OCI-LY7 (cell line): ENCODE measurements around the gene PSMC3. TPM values are rescaled to one million over a fixed set of nuclear protein-coding genes. Genes with fewer than 3 reads are reported as not detected.
A peak's percentile ranks its signal among the peaks of the same experiment; 100 is the strongest.

Source experiments
- BruUV-seq: library from RNA; stranded (reverse); fragments of 400-500 nt; replicated peaks from 2 replicates; lab custom pipeline; 2021; lab: Mats Ljungman, UMichigan
- CTCF ChIA-PET: fragments of 300-600 bp; sonication (Branson Sonifier 250); formaldehyde crosslinking; loops from one replicate; lab custom pipeline; 2022; ENCODE audit warnings: antibody characterized with exemption; ENCODE audit not compliant: unreplicated experiment; lab: Charles Lee
- POLR2A ChIA-PET: fragments of 300-600 bp; sonication (Branson Sonifier 250); formaldehyde crosslinking; loops from one replicate; lab custom pipeline; 2022; ENCODE audit warnings: antibody characterized with exemption; lab: Charles Lee
- DNase-seq: peaks from one replicate; pipeline ENCODE4 v3.0.0-alpha.2; 2015; ENCODE audit warnings: low spot score
- H2AFZ ChIP-seq: fragments of 200-600 bp; sonication (generic), shearing (Covaris generic); 2 replicates; pipeline ENCODE4 v1.6.1; 2014; ENCODE audit warnings: mild to moderate bottlenecking, antibody characterized with exemption, low read length, moderate library complexity
- H3K27ac ChIP-seq: fragments of 200-600 bp; sonication (generic); 2 replicates; pipeline ENCODE4 v1.5.1; 2014; ENCODE audit warnings: mixed run types, low read depth, mild to moderate bottlenecking, moderate library complexity, low read length, inconsistent platforms; ENCODE audit not compliant: poor library complexity, severe bottlenecking
- H3K36me3 ChIP-seq: fragments of 200-600 bp; sonication (generic); 2 replicates; pipeline ENCODE4 v1.6.1; 2014; ENCODE audit warnings: mild to moderate bottlenecking, antibody characterized with exemption, low read length, moderate library complexity, mixed read lengths; ENCODE audit not compliant: insufficient read depth
- H3K4me1 ChIP-seq: fragments of 200-600 bp; sonication (generic); 2 replicates; pipeline ENCODE4 v1.5.1; 2014; ENCODE audit warnings: mild to moderate bottlenecking, low read length; ENCODE audit not compliant: insufficient read depth, poor library complexity, severe bottlenecking
- H3K4me2 ChIP-seq: fragments of 200-600 bp; sonication (generic); 2 replicates; pipeline ENCODE4 v1.6.1; 2014; ENCODE audit warnings: mild to moderate bottlenecking, low read length
- H3K4me3 ChIP-seq: fragments of 200-600 bp; sonication (generic); 2 replicates; pipeline ENCODE4 v1.5.1; 2014; ENCODE audit warnings: mild to moderate bottlenecking, low read depth, low read length; ENCODE audit not compliant: poor library complexity, severe bottlenecking
- H3K79me2 ChIP-seq: fragments of 200-600 bp; sonication (generic); 2 replicates; pipeline ENCODE4 v1.6.1; 2016; ENCODE audit warnings: low read depth, mild to moderate bottlenecking, low read length, moderate library complexity, mixed read lengths; ENCODE audit not compliant: insufficient read depth
- H3K9me2 ChIP-seq: fragments of 200-600 bp; sonication (generic); 2 replicates; pipeline ENCODE4 v1.6.1; 2016; ENCODE audit warnings: mild to moderate bottlenecking, low read length, mixed read lengths; ENCODE audit not compliant: insufficient read depth
- H3K9me3 ChIP-seq: fragments of 200-600 bp; sonication (generic); 2 replicates; pipeline ENCODE4 v1.6.1; 2014; ENCODE audit warnings: mild to moderate bottlenecking, mixed run types, low read length, mixed read lengths
- H4K20me1 ChIP-seq: fragments of 200-600 bp; sonication (generic); 2 replicates; pipeline ENCODE4 v1.6.1; 2014; ENCODE audit warnings: mild to moderate bottlenecking, antibody characterized with exemption, low read length, moderate library complexity, mixed read lengths; ENCODE audit not compliant: insufficient read depth
- CTCF ChIP-seq: fragments of 200-600 bp; sonication (generic); conservative IDR thresholded peaks from 2 replicates; pipeline ENCODE4 v1.5.1; 2014; ENCODE audit warnings: mild to moderate bottlenecking, antibody characterized with exemption, low read length, moderate library complexity, mixed read lengths
- EZH2phosphoT487 ChIP-seq: fragments of 200-600 bp; sonication (generic); IDR thresholded peaks from 2 replicates; pipeline ENCODE4 v1.6.1; 2018; ENCODE audit warnings: low read depth, borderline replicate concordance, mild to moderate bottlenecking, mixed run types, antibody characterized with exemption, low read length, moderate library complexity, mixed read lengths
- intact Hi-C: fragments of 100-400 bp; cut with micrococcal nuclease; formaldehyde crosslinking; loops from one replicate; pipeline ENCODE4 v1.10.0; 2022; ENCODE audit not compliant: unreplicated experiment
- total RNA-seq, 2 experiments: library from RNA; depleted of rRNA in 1 of 2; stranded (reverse); fragments of >200 nt in 1 of 2; shearing (Covaris generic) in 1 of 2; gene quantifications; 2 replicates each; pipeline ENCODE4 v1.2.3, GENCODE V29; 2014 to 2022

PSMC3 gene
- total RNA-seq, 2 experiments from 2014 or later, result 122 to 144 TPM

- H4K20me1 ChIP-seq, result no peaks in the 10 kb centered on the region
- ChIA-PET CTCF (interaction anchor here (1.2 to 1.6 kb wide), 4 partner anchors 29 to 37 kb away, joined by 4 to 9 read pairs (median 6); no protein-coding TSS in a partner anchor), POLR2A (interaction anchor here (1.0 to 3.1 kb wide), 4 partner anchors 18 to 35 kb away, joined by 4 to 20 read pairs (median 11); no protein-coding TSS in a partner anchor)
- BruUV-seq, result no TSS peak
- peak overlapping the region; percentile 45 for H3K27ac ChIP-seq
- DNase-seq, result no peak
- intact Hi-C loops, result loop anchor here (1.0 to 10.0 kb wide), 4 partner anchors 34 to 102 kb away; partner anchors contain the start of genes MADD and SLC39A13
- peaks cover 46% of the 10 kb centered on the region for H3K4me1 ChIP-seq
- H3K36me3 ChIP-seq, result peaks cover 44% of the 10 kb centered on the region
- H3K79me2 ChIP-seq, result peaks cover 24% of the 10 kb centered on the region
- H3K4me3 ChIP-seq, result no peak overlapping the region
- H3K9me2 ChIP-seq, result no peaks in the 10 kb centered on the region
- no peak overlapping the region for H2AFZ ChIP-seq
- H3K4me2 ChIP-seq, result peak overlapping the region; percentile 26; the same call in 1 of the 2 replicates
- no peak for TF ChIP-seq CTCF
- TF ChIP-seq EZH2phosphoT487, result no peak
- no peaks in the 10 kb centered on the region for H3K9me3 ChIP-seq
Observed at GRCh38 chr11:47374720-47375019, 51.6 kb downstream of the PSMC3 start.

- DNase-seq, result peak; percentile 81
- CTCF ChIA-PET, result interaction anchor here (0.7 to 1.6 kb wide), 5 partner anchors 29 to 1705 kb away, joined by 3 to 9 read pairs (median 6); no protein-coding TSS in a partner anchor
- Histone ChIP-seq H3K4me2 (peak overlapping the region; percentile 26; the same call in 1 of the 2 replicates), H3K9me2 (no peaks in the 10 kb centered on the region), H3K4me3 (no peak overlapping the region), H4K20me1 (no peaks in the 10 kb centered on the region), H3K36me3 (peaks cover 50% of the 10 kb centered on the region), H3K4me1 (peaks cover 43% of the 10 kb centered on the region), H3K9me3 (no peaks in the 10 kb centered on the region), H2AFZ (no peak overlapping the region), H3K79me2 (peaks cover 24% of the 10 kb centered on the region), H3K27ac (peak overlapping the region; percentile 45)
- intact Hi-C loops, result loop anchor here (1.0 to 10.0 kb wide), 4 partner anchors 34 to 102 kb away; partner anchors contain the start of genes MADD and SLC39A13
- POLR2A ChIA-PET, result interaction anchor here (1.0 to 3.1 kb wide), 5 partner anchors 19 to 578 kb away, joined by 3 to 20 read pairs (median 6); no protein-coding TSS in a partner anchor
- no peak for TF ChIP-seq EZH2phosphoT487
- TF ChIP-seq CTCF, result peak; percentile 98
- no TSS peak for BruUV-seq
Observed at GRCh38 chr11:47373876-47374719, 52.1 kb downstream of the PSMC3 start.
